Cerebellar nuclear complex (tissue), 1 donor: ENCODE data around the gene PPP1R18.
A peak's percentile ranks its signal among the peaks of the same experiment; 100 is the strongest.
"Not testable (repeated sequence)": the region's sequence is repeated elsewhere in the genome, so short reads cannot be mapped to it uniquely, and the experiment has no call there.

Experiments
- DNase-seq, 2 experiments: peaks; one replicate each; lab custom pipeline; 2025; lab: John Stamatoyannopoulos, UW

Gene PPP1R18

GRCh38 chr6:30666300-30666699 lies 20.1 kb downstream of the PPP1R18 start:
- DNase-seq = not testable (repeated sequence)

GRCh38 chr6:30664994-30665767 lies 21.3 kb downstream of the PPP1R18 start:
- no peak for DNase-seq

DNA sequence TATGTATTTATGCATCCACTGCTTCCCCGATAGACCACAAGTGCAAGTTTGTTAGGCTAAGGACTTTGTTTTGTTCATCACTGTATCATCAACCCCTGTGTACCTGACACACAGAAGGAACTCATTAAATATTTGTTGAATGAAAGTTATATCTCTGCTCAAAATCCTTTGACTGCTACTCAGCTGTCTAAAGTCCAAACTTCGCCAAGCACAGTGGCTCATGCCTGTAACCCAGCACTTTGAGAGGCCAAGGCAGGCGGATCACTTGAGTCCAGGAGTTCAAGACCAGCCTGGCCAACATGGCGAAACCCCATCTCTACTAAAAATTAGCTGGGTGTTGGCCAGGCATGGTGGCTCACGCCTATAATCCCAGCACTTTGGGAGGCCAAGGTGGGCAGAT lies 28.5 kb downstream of the PPP1R18 start:
- DNase-seq = not testable (repeated sequence)

DNA sequence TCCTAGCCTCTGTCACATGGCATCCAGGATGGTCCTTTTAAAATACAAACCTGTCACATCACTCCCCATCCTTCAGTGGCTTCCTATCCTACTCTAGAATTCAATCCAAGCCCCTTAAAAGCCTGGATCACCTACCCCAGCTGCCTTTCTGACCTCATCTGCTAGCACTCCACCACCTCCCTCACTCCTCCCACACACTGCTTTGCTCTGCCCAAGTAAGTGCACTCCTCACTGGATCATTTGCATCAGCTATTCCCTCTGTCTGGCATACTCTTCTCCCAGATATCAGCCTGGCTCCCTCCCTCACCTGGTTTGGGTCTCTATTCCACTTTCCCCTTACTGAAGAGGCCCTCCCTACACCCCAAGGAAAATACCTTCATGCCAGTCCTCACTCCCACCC lies 29.0 kb downstream of the PPP1R18 start:
- DNase-seq = no peak

DNA sequence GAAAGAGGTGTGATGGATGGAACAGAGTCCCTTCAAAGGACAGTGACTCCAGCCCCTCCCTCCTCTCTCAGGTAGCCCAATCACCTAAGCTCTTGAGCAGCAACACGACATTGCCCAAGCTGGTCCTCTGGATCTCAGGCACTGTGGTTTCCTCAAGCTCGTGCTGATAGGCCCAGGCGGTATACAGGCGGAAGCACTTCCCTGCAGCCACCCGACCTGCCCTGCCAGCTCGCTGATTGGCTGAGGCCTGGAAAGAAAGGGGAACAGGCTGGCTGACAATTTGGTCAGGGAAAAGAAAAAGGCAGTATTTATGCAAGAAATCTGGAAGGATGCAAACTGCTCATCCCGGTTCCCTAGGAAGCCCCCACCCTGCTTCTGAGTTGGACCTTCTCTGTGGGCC lies 29.9 kb downstream of the PPP1R18 start:
- DNase-seq = no peak

DNA sequence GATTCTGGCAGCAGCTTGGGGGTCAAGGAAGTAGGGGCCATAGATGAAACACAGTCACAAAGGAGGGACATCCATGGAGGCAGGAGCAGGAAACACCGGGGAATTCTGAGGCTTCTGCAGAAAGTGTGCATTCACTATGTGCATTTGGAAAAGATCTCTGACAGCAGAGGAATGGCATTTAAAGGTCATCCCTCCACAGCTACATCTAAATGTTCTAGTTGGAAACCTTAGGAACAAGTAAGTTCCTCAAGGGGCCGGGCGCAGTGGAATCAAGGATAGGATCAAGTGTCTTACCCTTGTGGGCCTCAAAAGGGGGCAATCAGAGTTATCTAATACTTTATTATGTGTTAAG lies 30.7 kb downstream of the PPP1R18 start:
- no peak for DNase-seq

GRCh38 chr6:30654798-30655742 lies 31.4 kb downstream of the PPP1R18 start:
- DNase-seq = no peak

GRCh38 chr6:30651143-30651542 lies 35.3 kb downstream of the PPP1R18 start:
- DNase-seq = no peak

DNA sequence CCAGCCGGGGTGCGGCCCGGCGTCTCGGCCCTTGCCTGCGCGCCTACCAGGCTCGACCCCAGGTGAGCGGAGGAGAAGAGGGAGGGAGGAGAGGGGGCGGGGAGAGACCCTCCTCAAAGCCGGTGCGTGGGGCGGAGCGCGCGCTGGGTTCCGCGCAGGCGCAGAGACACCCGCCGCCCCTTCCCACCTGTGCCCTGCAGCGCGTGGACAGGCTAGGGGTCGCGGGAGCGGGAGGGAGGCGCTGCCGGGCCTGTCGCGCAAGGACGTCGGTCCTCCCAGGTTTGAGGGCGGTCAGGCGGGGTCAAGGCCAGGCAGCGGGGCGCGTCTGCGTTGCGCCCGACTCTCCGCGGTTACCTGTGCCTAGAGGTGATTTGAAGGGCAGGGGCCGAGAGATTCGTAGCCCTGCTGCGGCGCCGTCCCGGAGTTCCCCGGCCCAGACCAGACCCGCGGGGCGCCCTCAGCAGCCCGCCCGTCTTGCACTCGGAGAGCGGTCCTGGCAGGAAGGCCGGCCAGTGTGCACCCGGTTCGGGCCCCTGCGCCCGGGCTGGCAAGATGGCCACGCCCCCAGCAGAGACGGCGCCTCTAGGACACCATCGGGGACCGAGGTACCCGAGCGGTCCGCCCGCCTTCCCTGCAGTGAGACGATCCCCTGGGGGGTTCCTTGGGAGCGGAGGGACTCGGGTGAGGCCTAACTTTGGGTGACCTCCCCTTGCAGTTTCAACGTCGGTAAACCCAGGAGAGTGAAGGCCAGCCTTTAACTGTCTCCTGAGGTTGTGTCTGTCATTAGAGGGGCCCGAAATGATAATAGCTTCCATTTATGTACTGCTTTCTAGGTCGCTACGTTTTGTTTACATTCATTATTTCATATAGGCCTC lies 39.0 kb downstream of the PPP1R18 start:
- DNase-seq = peak in 1 of 2 experiments; percentile 28

DNA sequence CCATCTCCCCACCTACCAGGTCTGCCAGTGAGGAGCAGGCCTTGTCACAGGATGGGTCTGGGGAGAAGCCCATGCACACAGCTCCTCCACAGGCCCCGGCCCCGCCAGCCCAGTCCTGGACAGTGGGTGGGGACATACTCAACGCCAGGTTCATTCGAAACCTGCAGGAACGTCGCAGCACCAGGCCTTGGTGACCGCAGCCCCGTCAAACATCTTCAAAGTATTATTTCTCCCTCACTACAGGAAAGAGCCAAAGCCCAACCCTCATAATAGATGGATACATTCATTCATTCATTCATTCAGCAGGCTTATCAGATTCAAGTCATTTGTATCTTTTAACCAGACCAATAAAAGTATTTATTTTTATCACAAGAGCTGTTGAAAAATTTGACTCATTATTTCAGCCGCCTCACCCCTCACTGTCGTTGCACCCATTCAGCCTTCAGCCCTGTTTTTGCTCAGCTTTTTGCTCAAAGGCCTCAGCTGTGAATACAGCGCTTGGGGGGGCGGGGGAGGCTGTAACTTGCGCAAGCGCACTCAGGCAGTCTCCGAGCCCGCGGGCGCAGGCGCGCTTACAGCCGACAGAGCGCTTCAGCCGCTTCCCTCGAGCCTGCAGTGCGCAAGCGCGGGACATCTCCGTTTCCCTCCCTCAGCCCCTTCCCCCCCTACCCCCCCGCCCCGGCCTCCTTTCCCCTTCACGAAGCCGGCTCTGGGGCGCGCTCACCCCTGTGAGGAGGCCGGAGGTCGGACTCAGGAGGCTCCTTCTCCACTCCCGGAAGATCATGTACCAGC lies 39.8 kb downstream of the PPP1R18 start, which contains the start of gene C6orf136:
TSS of gene C6orf136 (plus strand) at position 684 of the 792 bp plus-strand sequence. CDS start at position 783, 99 bp downstream.
- peak; percentile 37 to 43 for DNase-seq

DNA sequence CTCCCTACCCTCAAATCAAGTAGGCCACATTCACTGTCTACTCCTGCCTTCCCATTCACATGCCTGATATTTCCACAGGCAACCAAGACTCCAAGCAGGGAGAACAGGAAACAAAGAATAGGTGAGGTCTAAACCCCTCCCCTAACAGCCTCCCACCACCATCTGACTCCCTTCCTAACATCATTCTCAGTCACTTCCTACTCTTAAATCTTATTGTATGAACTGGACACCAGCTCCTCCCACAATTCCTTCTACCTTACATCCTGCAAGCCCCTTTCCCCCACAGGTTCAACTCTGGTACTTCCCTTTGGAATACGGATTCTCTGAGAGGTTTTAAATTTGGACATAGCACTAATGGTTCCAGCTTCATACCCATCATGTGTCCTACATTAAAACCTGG lies 40.5 kb downstream of the PPP1R18 start:
- no peak for DNase-seq

GRCh38 chr6:30644769-30645168 lies 41.7 kb downstream of the PPP1R18 start:
- peak in 1 of 2 experiments; percentile 1 for DNase-seq

- no peak for DNase-seq
These were observed 42.8 kb downstream of the PPP1R18 start for GRCh38 chr6:30643656-30644055.

DNA sequence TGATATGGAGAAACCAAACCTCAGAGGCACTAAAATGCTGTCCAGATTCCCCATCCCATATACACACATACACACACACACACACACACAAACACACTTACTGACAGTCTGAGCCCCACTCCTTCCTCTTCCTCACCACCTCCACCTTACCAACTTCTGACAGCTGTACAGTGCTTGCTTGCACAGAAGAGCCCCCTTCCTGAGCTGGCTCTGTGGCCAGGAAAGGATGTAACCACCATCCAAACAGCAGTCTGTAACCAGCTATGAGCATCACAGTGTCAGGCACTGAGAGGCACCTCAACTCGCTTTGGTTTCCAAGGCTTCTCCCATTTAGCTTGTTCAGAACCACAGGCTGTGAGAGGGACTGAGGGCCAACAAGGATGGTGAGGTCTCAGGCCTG lies 45.4 kb downstream of the PPP1R18 start:
- no peak for DNase-seq

GRCh38 chr6:30640481-30640880 lies 46.0 kb downstream of the PPP1R18 start:
- DNase-seq = no peak

DNA sequence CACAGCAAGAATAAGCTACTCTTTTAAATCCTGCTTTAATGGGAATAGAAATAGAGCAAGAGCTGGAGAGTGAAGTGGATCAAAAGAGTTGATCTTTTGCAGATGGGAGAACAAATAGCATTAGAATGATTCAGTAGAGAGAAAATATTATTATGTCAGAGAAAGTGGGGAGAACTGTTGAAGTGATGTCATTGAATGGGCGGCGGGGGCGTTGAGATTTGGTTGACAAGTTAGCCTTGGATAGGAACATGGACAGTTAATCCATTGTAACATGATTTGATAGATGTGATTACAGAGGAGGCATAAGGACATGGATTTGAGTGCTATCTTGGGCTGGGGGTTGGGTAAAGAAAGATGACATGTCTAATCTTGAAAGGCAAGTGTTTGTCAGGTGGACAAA lies 50.6 kb downstream of the PPP1R18 start:
- DNase-seq = no peak

DNA sequence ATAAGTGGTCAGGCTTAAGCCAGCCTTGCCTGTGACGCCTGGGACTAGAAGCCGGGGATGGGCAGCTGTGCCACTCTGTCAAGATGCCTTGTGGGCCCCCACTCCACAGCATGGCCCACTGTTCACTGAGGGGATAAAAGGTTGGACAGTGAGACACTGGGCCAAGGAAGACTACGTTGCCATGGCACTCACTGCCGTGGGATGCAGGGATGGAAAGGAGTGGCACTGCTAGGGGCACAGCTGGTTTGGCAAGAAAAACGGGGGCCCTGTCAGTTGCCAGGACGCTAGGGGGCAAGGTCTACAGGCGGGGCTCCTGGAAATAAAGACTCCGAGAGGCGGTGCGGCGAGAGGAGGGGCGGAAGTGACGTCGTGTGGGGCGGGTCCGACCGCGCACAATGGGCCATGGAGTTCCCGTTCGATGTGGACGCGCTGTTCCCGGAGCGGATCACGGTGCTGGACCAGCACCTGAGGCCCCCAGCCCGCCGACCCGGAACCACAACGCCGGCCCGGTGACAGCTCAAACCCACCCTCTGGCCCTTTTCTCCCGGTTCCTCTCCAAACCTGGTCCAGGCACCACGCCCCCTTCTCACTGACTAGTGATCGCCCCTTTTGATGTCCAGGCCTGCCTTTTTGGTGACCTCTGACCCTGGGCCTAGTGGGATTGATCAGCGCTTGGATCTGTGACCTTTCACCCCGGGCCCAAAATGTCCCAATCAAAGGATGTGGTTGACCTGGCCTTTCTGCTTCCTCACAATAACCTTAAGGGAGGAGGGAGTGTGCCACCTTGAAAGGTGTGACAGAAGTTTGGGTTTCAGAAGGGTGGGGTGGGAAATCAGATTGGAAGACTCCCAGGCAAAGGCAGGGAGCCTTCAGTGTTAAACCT lies 59.7 kb downstream of the PPP1R18 start, which contains the start of gene ATAT1:
TSS of gene ATAT1 (plus strand) at position 391 of the 883 bp plus-strand sequence.
- DNase-seq = peak; percentile 33 to 53
